Body of pancreas (tissue), 4 donors: ENCODE measurements around the gene A1CF.

Experiments
- CTCF ChIP-seq, 7 experiments: fragments of 450-650 bp in 4 of 7; fragments of 200-600 bp in 3 of 7; sonication (generic) in 3 of 7; IDR thresholded peaks; one replicate each; pipeline ENCODE4 v1.5.1; 2016 to 2019; ENCODE audit warnings: antibody characterized with exemption in 7 of 7
- POLR2A ChIP-seq, 3 donors: fragments of 450-650 bp; IDR thresholded peaks; one replicate each; pipeline ENCODE4 v1.6.1; 2016; ENCODE audit warnings: antibody characterized with exemption in 3 of 3, mild to moderate bottlenecking in 2 of 3

DNA sequence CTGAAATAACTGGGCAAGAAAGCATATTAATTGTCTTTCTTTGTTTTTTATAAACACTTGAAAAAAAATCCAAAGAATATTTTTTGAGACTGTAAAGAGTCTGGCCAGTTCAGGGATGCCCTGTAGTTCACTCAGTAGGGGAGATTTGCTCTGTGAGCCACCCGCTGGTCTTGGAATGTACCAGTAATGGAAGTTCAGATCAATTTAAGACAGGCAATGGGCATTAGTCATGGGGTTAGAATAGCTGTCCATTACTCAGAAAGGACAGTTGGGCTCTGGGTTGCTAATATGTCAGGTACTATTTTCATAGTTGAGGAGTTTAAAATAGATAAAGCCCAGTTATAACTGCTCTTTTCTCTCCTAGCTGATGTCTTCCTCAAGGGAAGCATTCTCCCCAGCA lies 38.7 kb downstream of the A1CF start:
- no peak for TF ChIP-seq CTCF (IDR thresholded peaks at IDR 0.05)
- no peak for TF ChIP-seq POLR2A (IDR thresholded peaks at IDR 0.05)
